ENCODE measurements around the gene TNNC2. TPM values are rescaled to one million over a fixed set of nuclear protein-coding genes. Genes with fewer than 3 reads are reported as not detected.

Gene TNNC2
- total and polyA plus RNA-seq, 2 donors (not counting 1 experiment from before 2014, with no cell fraction given), result 0.33 TPM; not detected in 1

DNA sequence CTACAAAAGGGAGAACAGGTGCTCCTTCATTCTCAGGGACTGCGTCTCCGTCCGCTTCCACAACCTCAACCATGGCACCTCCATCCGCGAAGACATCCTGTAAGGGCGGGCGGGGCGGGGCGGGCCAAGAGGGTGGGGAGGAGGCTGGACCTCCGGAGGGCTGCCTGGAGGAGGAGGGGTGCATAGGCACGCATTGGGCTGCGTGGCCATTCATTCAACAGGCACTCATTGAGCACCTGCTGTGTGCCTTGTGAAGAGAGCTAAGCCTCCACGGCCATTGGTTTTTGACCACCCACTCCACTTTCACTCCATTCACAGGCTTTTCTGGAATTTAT is 30.7 kb upstream of the TNNC2 start:
- peak overlapping the region; percentile 78 for H3K9ac ChIP-seq (ENCODE audit: low read length)
- no peaks in the 10 kb centered on the region for H3K9me3 Mint-ChIP-seq (ENCODE audit: insufficient read depth)
- H3K27ac ChIP-seq (ENCODE audit: low read length in 2 of 2), result peak overlapping the region; percentile 88
- H3K4me1 Mint-ChIP-seq, result peaks cover 38% of the 10 kb centered on the region
- ATAC-seq (ENCODE audit: low read depth) (peak; percentile 4), DNase-seq (no peak)
- POLR2A ChIA-PET, result interaction anchor here (0.6 to 1.6 kb wide), 5 partner anchors 16 to 451 kb away, joined by 3 to 5 read pairs (median 4); partner anchors contain the start of genes CTSA, NEURL2 and PCIF1
- CTCF ChIA-PET, result no interaction called here
- H3K4me3 ChIP-seq (ENCODE audit: control extremely low read depth in 1 of 5, extremely low read depth in 1 of 5, insufficient read depth in 1 of 5, low read depth in 2 of 5, low read length in 4 of 5), result peak overlapping the region; percentile 69 to 94 (median 81)
- peaks cover 76% of the 10 kb centered on the region for H3K79me2 ChIP-seq (ENCODE audit: control insufficient read depth, insufficient read depth, low read length)
- H2AFZ ChIP-seq (ENCODE audit: insufficient read depth, low read depth, low read length, poor library complexity, severe bottlenecking), result peak overlapping the region; percentile 90
- H4K20me1 ChIP-seq (ENCODE audit: control insufficient read depth, insufficient read depth, low read length, poor library complexity, severe bottlenecking), result no peaks in the 10 kb centered on the region
- no peaks in the 10 kb centered on the region for H3K27me3 ChIP-seq (replicated peaks in 1 of 4; ENCODE audit: control extremely low read depth in 1 of 4, control insufficient read depth in 3 of 4, insufficient read depth in 4 of 4, low read length in 3 of 4)
- TF ChIP-seq, protein P1, sequence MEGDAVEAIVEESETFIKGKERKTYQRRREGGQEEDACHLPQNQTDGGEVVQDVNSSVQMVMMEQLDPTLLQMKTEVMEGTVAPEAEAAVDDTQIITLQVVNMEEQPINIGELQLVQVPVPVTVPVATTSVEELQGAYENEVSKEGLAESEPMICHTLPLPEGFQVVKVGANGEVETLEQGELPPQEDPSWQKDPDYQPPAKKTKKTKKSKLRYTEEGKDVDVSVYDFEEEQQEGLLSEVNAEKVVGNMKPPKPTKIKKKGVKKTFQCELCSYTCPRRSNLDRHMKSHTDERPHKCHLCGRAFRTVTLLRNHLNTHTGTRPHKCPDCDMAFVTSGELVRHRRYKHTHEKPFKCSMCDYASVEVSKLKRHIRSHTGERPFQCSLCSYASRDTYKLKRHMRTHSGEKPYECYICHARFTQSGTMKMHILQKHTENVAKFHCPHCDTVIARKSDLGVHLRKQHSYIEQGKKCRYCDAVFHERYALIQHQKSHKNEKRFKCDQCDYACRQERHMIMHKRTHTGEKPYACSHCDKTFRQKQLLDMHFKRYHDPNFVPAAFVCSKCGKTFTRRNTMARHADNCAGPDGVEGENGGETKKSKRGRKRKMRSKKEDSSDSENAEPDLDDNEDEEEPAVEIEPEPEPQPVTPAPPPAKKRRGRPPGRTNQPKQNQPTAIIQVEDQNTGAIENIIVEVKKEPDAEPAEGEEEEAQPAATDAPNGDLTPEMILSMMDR (IDR thresholded peaks at IDR 0.05), result no peak
- TF ChIP-seq EZH2 (IDR thresholded peaks at IDR 0.05; ENCODE audit: borderline replicate concordance, insufficient read depth, low read depth, low read length, poor library complexity, severe bottlenecking), result no peak
- H3K4me2 ChIP-seq (replicated peaks; ENCODE audit: low read depth, low read length, poor library complexity, severe bottlenecking), result peak overlapping the region; percentile 90
- peak overlapping the region; percentile 96 for H3K27ac Mint-ChIP-seq
- H3K36me3 ChIP-seq (replicated peaks in 1 of 2; ENCODE audit: control extremely low read depth in 1 of 2, control insufficient read depth in 1 of 2, extremely low read depth in 1 of 2, insufficient read depth in 2 of 2, low read length in 1 of 2), result peaks cover 0 to 20% of the 10 kb centered on the region in 2 experiments
- 38% methylated on average over 1 of the region's 13 CpGs for WGBS (ENCODE audit: insufficient coverage)
- H3K4me3 Mint-ChIP-seq, result peak overlapping the region; percentile 93
- H3K9me3 ChIP-seq (ENCODE audit: control extremely low read depth in 1 of 3, control insufficient read depth in 2 of 3, insufficient read depth in 1 of 3, low read length in 2 of 3), result peaks cover 0 to 3% (median 0%) of the 10 kb centered on the region in 3 donors
- intact Hi-C loops (cut with micrococcal nuclease), result loop anchor here (1.0 kb wide), 7 partner anchors 23 to 113 kb away; partner anchors contain the start of genes CTSA, DNTTIP1, NEURL2 and UBE2C
- H3K27me3 Mint-ChIP-seq, result no peaks in the 10 kb centered on the region
- peaks cover 18 to 29% of the 10 kb centered on the region in 2 donors for H3K4me1 ChIP-seq (ENCODE audit: control insufficient read depth in 2 of 2, insufficient read depth in 2 of 2, low read length in 2 of 2)

Measured in B cell (primary cell).